SK-N-SH treated with all-trans-retinoic acid at 6 μM for 48 hours (cell line): ENCODE results near the gene IFIT1B.

Source experiments
- OSR1 ChIP-seq: fragments of 250-450 bp; sonication (Bioruptor Pico); IDR thresholded peaks from 2 replicates; pipeline ENCODE4 v1.8.0; 2022; ENCODE audit warnings: moderate library complexity, mild to moderate bottlenecking, inconsistent platforms
- ZFP30 ChIP-seq: fragments of 450-650 bp; formaldehyde crosslinking; IDR thresholded peaks from 2 replicates; pipeline ENCODE4 v1.5.0; 2022; ENCODE audit warnings: mild to moderate bottlenecking, moderate library complexity

- TF ChIP-seq OSR1 (CRISPR knock-in tag) = no peak
- no peak for TF ChIP-seq ZFP30 (CRISPR knock-in tag)
Measured at GRCh38 chr10:89425000-89425399, 47.1 kb downstream of the IFIT1B start.
